Measurements from ENCODE around the gene TARDBP. TPM values are rescaled to one million over a fixed set of nuclear protein-coding genes. Genes with fewer than 3 reads are reported as not detected.
A peak's percentile ranks its signal among the peaks of the same experiment; 100 is the strongest.
"Not testable (repeated sequence)": the region's sequence is repeated elsewhere in the genome, so short reads cannot be mapped to it uniquely, and the experiment has no call there.

The TARDBP gene
- total RNA-seq, 3 donors from 2014 or later (not counting 1 experiment from before 2014, with no cell fraction given), result 148 to 171 (median 161) TPM

GRCh38 chr1:11030865-11031264, 18.4 kb downstream of the TARDBP start:
- no peak overlapping the region for H3K4me3 Mint-ChIP-seq
- H3K4me1 Mint-ChIP-seq, result peaks cover 0 to 18% of the 10 kb centered on the region in 2 donors
- intact Hi-C loops (cut with micrococcal nuclease), result loop anchor here (10.0 kb wide), 1 partner anchor 694 kb away; no protein-coding TSS in a partner anchor
- H3K27ac Mint-ChIP-seq, result peak overlapping the region in 1 of 2 donors; percentile 38
- Histone ChIP-seq H3K36me3 (ENCODE audit: control insufficient read depth, insufficient read depth, low read length) (peaks cover 22% of the 10 kb centered on the region), H3K4me3 (ENCODE audit: low read length) (no peak overlapping the region), H3K4me1 (ENCODE audit: control insufficient read depth, insufficient read depth, low read length) (no peaks in the 10 kb centered on the region), H3K27me3 (ENCODE audit: control insufficient read depth, insufficient read depth, low read length) (no peaks in the 10 kb centered on the region), H3K27ac (ENCODE audit: low read length) (no peak overlapping the region), H3K9me3 (ENCODE audit: control insufficient read depth, insufficient read depth, low read length) (no peaks in the 10 kb centered on the region)
- H3K27me3 Mint-ChIP-seq (ENCODE audit: low read depth in 2 of 2), result no peaks in the 10 kb centered on the region
- 95% methylated on average over 9 of the region's 9 CpGs for WGBS (ENCODE audit: insufficient coverage)
- no peaks in the 10 kb centered on the region for H3K9me3 Mint-ChIP-seq
- ATAC-seq (no peak), DNase-seq (no peak)
- H3K36me3 Mint-ChIP-seq, result no peaks in the 10 kb centered on the region
- no peak for TF ChIP-seq CTCF (IDR thresholded peaks at IDR 0.05)

- Mint-ChIP-seq H3K4me3 (no peak overlapping the region), H3K27ac (no peak overlapping the region), H3K9me3 (no peaks in the 10 kb centered on the region), H3K4me1 (peaks cover 0 to 11% of the 10 kb centered on the region in 2 donors), H3K36me3 (no peaks in the 10 kb centered on the region), H3K27me3 (ENCODE audit: low read depth in 2 of 2) (no peaks in the 10 kb centered on the region)
- Histone ChIP-seq H3K36me3 (ENCODE audit: control insufficient read depth, insufficient read depth, low read length) (peaks cover 15% of the 10 kb centered on the region), H3K4me3 (ENCODE audit: low read length) (no peak overlapping the region), H3K27me3 (ENCODE audit: control insufficient read depth, insufficient read depth, low read length) (no peaks in the 10 kb centered on the region), H3K9me3 (ENCODE audit: control insufficient read depth, insufficient read depth, low read length) (no peaks in the 10 kb centered on the region), H3K27ac (ENCODE audit: low read length) (no peak overlapping the region), H3K4me1 (ENCODE audit: control insufficient read depth, insufficient read depth, low read length) (no peaks in the 10 kb centered on the region)
- DNase-seq (no peak), ATAC-seq (no peak)
- TF ChIP-seq CTCF (IDR thresholded peaks at IDR 0.05), result no peak
- WGBS (ENCODE audit: insufficient coverage), result 90% methylated on average over 10 of the region's 10 CpGs
- intact Hi-C loops (cut with micrococcal nuclease), result loop anchor here (10.0 kb wide), 1 partner anchor 693 kb away; no protein-coding TSS in a partner anchor
These were observed 19.3 kb downstream of the TARDBP start for GRCh38 chr1:11031624-11032262.

GRCh38 chr1:11037019-11037739, 24.7 kb downstream of the TARDBP start:
- H3K4me3 Mint-ChIP-seq; H3K4me3 ChIP-seq (ENCODE audit: low read length); H3K27me3 ChIP-seq (ENCODE audit: control insufficient read depth, insufficient read depth, low read length); H3K27ac Mint-ChIP-seq; H3K27me3 Mint-ChIP-seq (ENCODE audit: low read depth in 2 of 2); H3K36me3 Mint-ChIP-seq; H3K27ac ChIP-seq (ENCODE audit: low read length); DNase-seq; H3K4me1 ChIP-seq (ENCODE audit: control insufficient read depth, insufficient read depth, low read length); H3K4me1 Mint-ChIP-seq; H3K9me3 Mint-ChIP-seq; H3K36me3 ChIP-seq (ENCODE audit: control insufficient read depth, insufficient read depth, low read length); ATAC-seq; H3K9me3 ChIP-seq (ENCODE audit: control insufficient read depth, insufficient read depth, low read length): not testable (repeated sequence)
- 65% methylated on average over 16 of the region's 18 CpGs for WGBS (ENCODE audit: insufficient coverage)
- intact Hi-C loops (cut with micrococcal nuclease), result loop anchor here (1.0 to 10.0 kb wide), 4 partner anchors 24 to 688 kb away; partner anchors contain the start of genes EXOSC10 and SRM

GRCh38 chr1:11037740-11038182, 25.3 kb downstream of the TARDBP start:
- DNase-seq, result peak; percentile 85 to 95
- H3K27ac Mint-ChIP-seq, result no peak overlapping the region
- H3K27ac ChIP-seq (ENCODE audit: low read length), result no peak overlapping the region

More at GRCh38 chr1:11037740-11038182, 25.3 kb downstream of the TARDBP start:
- H3K4me3 ChIP-seq (ENCODE audit: low read length), result no peak overlapping the region
- H3K4me1 ChIP-seq (ENCODE audit: control insufficient read depth, insufficient read depth, low read length), result peaks cover 5% of the 10 kb centered on the region
- H3K27me3 ChIP-seq (ENCODE audit: control insufficient read depth, insufficient read depth, low read length), result no peaks in the 10 kb centered on the region
- no peaks in the 10 kb centered on the region for H3K27me3 Mint-ChIP-seq (ENCODE audit: low read depth in 2 of 2)
- TF ChIP-seq CTCF (IDR thresholded peaks at IDR 0.05), result peak; percentile 97
- intact Hi-C loops (cut with micrococcal nuclease), result loop anchor here (1.0 to 10.0 kb wide), 4 partner anchors 23 to 687 kb away; partner anchors contain the start of genes EXOSC10 and SRM
- WGBS (ENCODE audit: insufficient coverage), result under 1% methylated on average over 8 of the region's 8 CpGs
- no peaks in the 10 kb centered on the region for H3K36me3 Mint-ChIP-seq
- no peaks in the 10 kb centered on the region for H3K9me3 Mint-ChIP-seq
- ATAC-seq, result peak; percentile 95 to 100 (median 100)
- H3K4me3 Mint-ChIP-seq, result no peak overlapping the region
- no peaks in the 10 kb centered on the region for H3K4me1 Mint-ChIP-seq
- no peaks in the 10 kb centered on the region for H3K9me3 ChIP-seq (ENCODE audit: control insufficient read depth, insufficient read depth, low read length)
- H3K36me3 ChIP-seq (ENCODE audit: control insufficient read depth, insufficient read depth, low read length), result no peaks in the 10 kb centered on the region
